Measurements from ENCODE around the gene FOXP1. TPM values are rescaled to one million over a fixed set of nuclear protein-coding genes. Genes with fewer than 3 reads are reported as not detected.

The FOXP1 gene
- total RNA-seq, 1 donor from 2014 or later: 110 TPM

- Mint-ChIP-seq H3K27ac (no peak overlapping the region), H3K4me3 (no peak overlapping the region), H3K36me3 (ENCODE audit: low read depth) (peaks cover 9% of the 10 kb centered on the region), H3K4me1 (peaks cover 30% of the 10 kb centered on the region), H3K9me3 (no peaks in the 10 kb centered on the region), H3K27me3 (peaks cover 21% of the 10 kb centered on the region)
- no peak for DNase-seq
- intact Hi-C loops (cut with micrococcal nuclease): no loop called here
Measured at GRCh38 chr3:71356265-71356664, 227.3 kb downstream of the FOXP1 start.

- no peak for DNase-seq
- Mint-ChIP-seq H3K9me3 (no peaks in the 10 kb centered on the region), H3K36me3 (ENCODE audit: low read depth) (peaks cover 9% of the 10 kb centered on the region), H3K27ac (peak overlapping the region; percentile 11), H3K4me3 (no peak overlapping the region), H3K4me1 (peaks cover 26% of the 10 kb centered on the region), H3K27me3 (peaks cover 19% of the 10 kb centered on the region)
- intact Hi-C loops (cut with micrococcal nuclease): no loop called here
Measured at GRCh38 chr3:71355862-71356261, 227.7 kb downstream of the FOXP1 start.

GRCh38 chr3:71355037-71355436 lies 228.5 kb downstream of the FOXP1 start:
- no peak overlapping the region for H3K27ac Mint-ChIP-seq
- peaks cover 20% of the 10 kb centered on the region for H3K27me3 Mint-ChIP-seq
- H3K36me3 Mint-ChIP-seq (ENCODE audit: low read depth): peaks cover 9% of the 10 kb centered on the region
- intact Hi-C loops (cut with micrococcal nuclease): no loop called here
- H3K4me3 Mint-ChIP-seq: no peak overlapping the region
- H3K9me3 Mint-ChIP-seq: no peaks in the 10 kb centered on the region
- no peak for DNase-seq
- peaks cover 19% of the 10 kb centered on the region for H3K4me1 Mint-ChIP-seq

DNA sequence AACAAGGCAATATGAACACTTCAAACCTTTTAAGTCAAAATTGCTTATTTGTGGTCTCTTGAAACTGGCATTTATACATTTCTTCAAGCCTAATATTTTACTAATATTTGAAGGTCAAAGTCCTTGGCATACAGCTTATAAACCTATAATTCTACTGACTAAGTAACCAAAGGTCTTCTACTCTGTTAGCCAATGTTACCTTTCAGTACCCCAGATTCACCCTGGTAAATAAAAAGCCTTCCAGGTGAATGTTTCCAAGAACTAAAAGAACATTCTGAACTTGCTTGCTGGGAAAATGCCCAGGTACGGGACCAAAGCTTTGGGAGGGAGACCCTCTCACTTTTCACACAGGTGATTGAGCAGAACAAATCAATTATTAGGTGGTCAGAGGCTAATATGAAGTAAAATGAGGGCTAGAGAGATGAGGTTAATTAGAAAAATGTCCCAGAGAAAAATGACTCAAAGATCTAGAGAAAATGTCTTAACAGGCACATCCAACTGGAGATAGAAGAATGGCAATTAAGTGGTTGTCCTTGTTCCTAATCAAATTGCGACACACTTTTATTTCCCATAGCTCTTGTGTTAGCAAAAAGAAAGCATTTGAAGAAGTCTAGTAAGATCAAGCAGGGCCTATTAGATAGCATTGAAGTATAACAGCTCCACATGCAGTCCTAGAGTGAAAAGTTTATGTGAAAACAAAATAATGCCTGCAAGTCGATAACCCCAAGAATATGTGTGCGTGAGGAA lies 232.0 kb downstream of the FOXP1 start:
- peaks cover 5% of the 10 kb centered on the region for H3K36me3 Mint-ChIP-seq (ENCODE audit: low read depth)

GRCh38 chr3:71350998-71351397 lies 232.5 kb downstream of the FOXP1 start:
- H3K36me3 Mint-ChIP-seq (ENCODE audit: low read depth): peaks cover 5% of the 10 kb centered on the region
- intact Hi-C loops (cut with micrococcal nuclease): no loop called here
- peaks cover 16% of the 10 kb centered on the region for H3K4me1 Mint-ChIP-seq
- H3K27me3 Mint-ChIP-seq: peaks cover 20% of the 10 kb centered on the region
- no peak overlapping the region for H3K27ac Mint-ChIP-seq
- H3K9me3 Mint-ChIP-seq: no peaks in the 10 kb centered on the region
- no peak overlapping the region for H3K4me3 Mint-ChIP-seq
- DNase-seq: no peak

More for the DNA sequence above, 232.0 kb downstream of the FOXP1 start:
- Mint-ChIP-seq H3K4me1 (peaks cover 16% of the 10 kb centered on the region), H3K9me3 (no peaks in the 10 kb centered on the region), H3K27ac (no peak overlapping the region), H3K4me3 (no peak overlapping the region), H3K27me3 (peaks cover 20% of the 10 kb centered on the region)
- no peak for DNase-seq
- intact Hi-C loops (cut with micrococcal nuclease): no loop called here

GRCh38 chr3:71348831-71349230 lies 234.7 kb downstream of the FOXP1 start:
- H3K27ac Mint-ChIP-seq: no peak overlapping the region
- peaks cover 8% of the 10 kb centered on the region for H3K4me1 Mint-ChIP-seq

DNA sequence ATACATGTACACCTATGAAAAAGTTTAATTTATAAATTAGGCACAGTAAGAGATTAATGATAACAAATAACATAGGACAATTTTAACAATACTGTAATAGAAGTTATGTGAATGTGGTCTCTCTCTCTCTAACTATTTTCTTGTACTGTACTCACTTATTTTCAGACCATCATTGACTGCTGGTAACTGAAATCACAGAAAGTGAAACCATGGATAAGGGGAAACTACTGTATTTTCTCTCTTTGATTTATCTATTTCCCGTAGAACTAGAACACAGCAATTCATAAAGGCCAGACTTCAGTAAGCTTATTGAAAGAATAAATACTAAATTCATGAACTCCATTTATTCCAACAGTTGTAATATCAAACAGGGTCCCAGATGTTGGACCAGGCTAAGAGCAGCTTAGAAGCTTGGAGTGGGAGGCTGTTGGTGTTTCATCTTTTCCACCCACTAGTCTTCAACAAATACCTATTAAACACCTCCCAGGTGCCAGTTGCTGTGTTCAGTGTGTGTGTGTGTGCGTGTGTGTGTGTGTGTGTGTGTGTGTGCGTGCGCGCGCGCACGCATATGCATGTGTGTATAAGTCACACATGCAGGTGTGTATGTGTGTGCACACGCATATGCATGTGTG lies 235.4 kb downstream of the FOXP1 start:
- Mint-ChIP-seq H3K27ac (no peak overlapping the region), H3K9me3 (no peaks in the 10 kb centered on the region), H3K4me3 (no peak overlapping the region), H3K27me3 (peaks cover 11% of the 10 kb centered on the region), H3K36me3 (ENCODE audit: low read depth) (peaks cover 3% of the 10 kb centered on the region), H3K4me1 (peaks cover 8% of the 10 kb centered on the region)
- no peak for DNase-seq
- intact Hi-C loops (cut with micrococcal nuclease): no loop called here

More at GRCh38 chr3:71348831-71349230, 234.7 kb downstream of the FOXP1 start:
- Mint-ChIP-seq H3K36me3 (ENCODE audit: low read depth) (peaks cover 2% of the 10 kb centered on the region), H3K27me3 (peaks cover 12% of the 10 kb centered on the region), H3K9me3 (no peaks in the 10 kb centered on the region), H3K4me3 (no peak overlapping the region)
- intact Hi-C loops (cut with micrococcal nuclease): no loop called here
- no peak for DNase-seq

- no peak overlapping the region for H3K4me3 Mint-ChIP-seq
- H3K4me1 Mint-ChIP-seq: peaks cover 8% of the 10 kb centered on the region
- peaks cover 3% of the 10 kb centered on the region for H3K9me3 Mint-ChIP-seq
- H3K36me3 Mint-ChIP-seq (ENCODE audit: low read depth): peaks cover 11% of the 10 kb centered on the region
- intact Hi-C loops (cut with micrococcal nuclease): no loop called here
- H3K27ac Mint-ChIP-seq: no peak overlapping the region
- DNase-seq: peak; percentile 32
- peaks cover 2% of the 10 kb centered on the region for H3K27me3 Mint-ChIP-seq
Measured at GRCh38 chr3:71346061-71346460, 237.5 kb downstream of the FOXP1 start.

- no peak for DNase-seq
- peaks cover 2% of the 10 kb centered on the region for H3K27me3 Mint-ChIP-seq
- peaks cover 15% of the 10 kb centered on the region for H3K36me3 Mint-ChIP-seq (ENCODE audit: low read depth)
- no peak overlapping the region for H3K4me3 Mint-ChIP-seq
- intact Hi-C loops (cut with micrococcal nuclease): no loop called here
- peaks cover 7% of the 10 kb centered on the region for H3K4me1 Mint-ChIP-seq
- H3K9me3 Mint-ChIP-seq: peaks cover 6% of the 10 kb centered on the region
- H3K27ac Mint-ChIP-seq: no peak overlapping the region
Measured at GRCh38 chr3:71345429-71346040, 238.0 kb downstream of the FOXP1 start.

- H3K4me3 Mint-ChIP-seq: no peak overlapping the region
- intact Hi-C loops (cut with micrococcal nuclease): no loop called here
- no peaks in the 10 kb centered on the region for H3K27me3 Mint-ChIP-seq
- no peaks in the 10 kb centered on the region for H3K4me1 Mint-ChIP-seq
- DNase-seq: no peak
- peaks cover 6% of the 10 kb centered on the region for H3K9me3 Mint-ChIP-seq
- H3K36me3 Mint-ChIP-seq (ENCODE audit: low read depth): peaks cover 15% of the 10 kb centered on the region
- no peak overlapping the region for H3K27ac Mint-ChIP-seq
Measured at GRCh38 chr3:71341721-71342120, 241.8 kb downstream of the FOXP1 start.

GRCh38 chr3:71339049-71339448 lies 244.5 kb downstream of the FOXP1 start:
- Mint-ChIP-seq H3K36me3 (ENCODE audit: low read depth) (peaks cover 15% of the 10 kb centered on the region), H3K27ac (no peak overlapping the region), H3K9me3 (peaks cover 6% of the 10 kb centered on the region), H3K4me1 (no peaks in the 10 kb centered on the region), H3K4me3 (no peak overlapping the region), H3K27me3 (no peaks in the 10 kb centered on the region)
- DNase-seq: no peak
- intact Hi-C loops (cut with micrococcal nuclease): no loop called here

- Mint-ChIP-seq H3K4me1 (no peaks in the 10 kb centered on the region), H3K27ac (peak overlapping the region; percentile 38), H3K9me3 (peaks cover 4% of the 10 kb centered on the region), H3K36me3 (ENCODE audit: low read depth) (peaks cover 9% of the 10 kb centered on the region), H3K27me3 (no peaks in the 10 kb centered on the region), H3K4me3 (no peak overlapping the region)
- intact Hi-C loops (cut with micrococcal nuclease): no loop called here
- no peak for DNase-seq
Measured at GRCh38 chr3:71332813-71333212, 250.7 kb downstream of the FOXP1 start.

- H3K4me1 Mint-ChIP-seq: no peaks in the 10 kb centered on the region
- intact Hi-C loops (cut with micrococcal nuclease): no loop called here
- no peaks in the 10 kb centered on the region for H3K27me3 Mint-ChIP-seq
- peaks cover 9% of the 10 kb centered on the region for H3K36me3 Mint-ChIP-seq (ENCODE audit: low read depth)
- DNase-seq: no peak
- H3K4me3 Mint-ChIP-seq: no peak overlapping the region
- no peak overlapping the region for H3K27ac Mint-ChIP-seq
- H3K9me3 Mint-ChIP-seq: peaks cover 4% of the 10 kb centered on the region
Measured at GRCh38 chr3:71330909-71331308, 252.6 kb downstream of the FOXP1 start.

DNA sequence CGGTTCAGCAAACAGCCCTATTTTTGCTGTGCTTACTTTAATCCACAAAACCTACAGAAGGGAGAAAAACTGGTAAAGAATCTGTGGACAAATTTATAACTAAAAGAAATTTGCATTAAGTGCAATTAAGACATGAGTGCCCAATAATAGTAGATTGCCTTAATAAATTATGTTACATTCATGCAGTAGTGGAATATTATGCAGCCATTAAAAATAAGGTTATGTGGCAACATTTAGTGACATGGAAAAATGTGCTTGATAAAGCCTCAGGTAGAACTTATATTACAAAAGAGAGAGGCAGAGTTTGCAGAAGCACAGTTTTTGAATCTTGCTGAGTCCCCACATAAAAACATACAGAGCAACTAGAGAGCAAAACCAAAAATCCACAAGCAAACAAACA lies 253.0 kb downstream of the FOXP1 start:
- peaks cover 9% of the 10 kb centered on the region for H3K36me3 Mint-ChIP-seq (ENCODE audit: low read depth)
- intact Hi-C loops (cut with micrococcal nuclease): no loop called here
- no peaks in the 10 kb centered on the region for H3K4me1 Mint-ChIP-seq
- DNase-seq: no peak
- H3K27me3 Mint-ChIP-seq: no peaks in the 10 kb centered on the region
- H3K9me3 Mint-ChIP-seq: peaks cover 4% of the 10 kb centered on the region
- no peak overlapping the region for H3K4me3 Mint-ChIP-seq
- no peak overlapping the region for H3K27ac Mint-ChIP-seq
